Measurements from ENCODE around the gene TEX101. TPM values are rescaled to one million over a fixed set of nuclear protein-coding genes. Genes with fewer than 3 reads are reported as not detected.

TEX101 gene
- total and polyA plus RNA-seq, 4 experiments from 2014 or later: not detected

GRCh38 chr19:43395561-43395960 lies 19.1 kb upstream of the TEX101 start:
- intact Hi-C loops (cut with micrococcal nuclease): no loop called here
- ChIA-PET POLR2A (ENCODE audit: partially characterized antibody) (no interaction called here), CTCF (ENCODE audit: partially characterized antibody) (interaction anchor here (0.9 kb wide), 1 partner anchor 37 kb away, joined by 3 read pairs; no protein-coding TSS in a partner anchor)
- H3K27ac ChIP-seq (ENCODE audit: low read depth, low read length): no peak overlapping the region
- H3K27ac Mint-ChIP-seq: no peak overlapping the region
- no peaks in the 10 kb centered on the region for H3K36me3 ChIP-seq (ENCODE audit: insufficient read depth, low read length)
- H3K4me1 ChIP-seq (ENCODE audit: insufficient read depth, low read length): no peaks in the 10 kb centered on the region
- H3K9me3 ChIP-seq (ENCODE audit: control insufficient read depth in 1 of 2, low read length in 2 of 2): no peaks in the 10 kb centered on the region
- no peaks in the 10 kb centered on the region for H3K4me1 Mint-ChIP-seq
- no peak overlapping the region for H3K4me3 ChIP-seq (ENCODE audit: low read length in 2 of 2)
- peaks cover 0 to 4% (median 0%) of the 10 kb centered on the region in 8 donors for H3K9me3 Mint-ChIP-seq
- DNase-seq: no peak
- H3K27me3 Mint-ChIP-seq: peaks cover 23 to 39% of the 10 kb centered on the region in 2 donors
- H3K36me3 Mint-ChIP-seq: no peaks in the 10 kb centered on the region
- H3K4me3 Mint-ChIP-seq: no peak overlapping the region
- H3K27me3 ChIP-seq (ENCODE audit: insufficient read depth, low read length): no peaks in the 10 kb centered on the region

- H3K4me3 Mint-ChIP-seq: no peak overlapping the region
- H3K27me3 Mint-ChIP-seq: peaks cover 4 to 14% of the 10 kb centered on the region in 2 donors
- no peak overlapping the region for H3K27ac ChIP-seq (ENCODE audit: low read depth, low read length)
- no peak overlapping the region for H3K27ac Mint-ChIP-seq
- no peaks in the 10 kb centered on the region for H3K27me3 ChIP-seq (ENCODE audit: insufficient read depth, low read length)
- DNase-seq: no peak
- peaks cover 0 to 6% (median 0%) of the 10 kb centered on the region in 8 donors for H3K9me3 Mint-ChIP-seq
- no peaks in the 10 kb centered on the region for H3K4me1 ChIP-seq (ENCODE audit: insufficient read depth, low read length)
- intact Hi-C loops (cut with micrococcal nuclease): no loop called here
- H3K4me3 ChIP-seq (ENCODE audit: low read length in 2 of 2): no peak overlapping the region
- no peaks in the 10 kb centered on the region for H3K4me1 Mint-ChIP-seq
- POLR2A ChIA-PET (ENCODE audit: partially characterized antibody): no interaction called here
- no peaks in the 10 kb centered on the region for H3K36me3 Mint-ChIP-seq
- CTCF ChIA-PET (ENCODE audit: partially characterized antibody): interaction anchor here (0.7 kb wide), 1 partner anchor 34 kb away, joined by 3 read pairs; no protein-coding TSS in a partner anchor
- H3K9me3 ChIP-seq (ENCODE audit: control insufficient read depth in 1 of 2, low read length in 2 of 2): no peaks in the 10 kb centered on the region
- no peaks in the 10 kb centered on the region for H3K36me3 ChIP-seq (ENCODE audit: insufficient read depth, low read length)
Observed at GRCh38 chr19:43406297-43406696, 8.4 kb upstream of the TEX101 start.

DNA sequence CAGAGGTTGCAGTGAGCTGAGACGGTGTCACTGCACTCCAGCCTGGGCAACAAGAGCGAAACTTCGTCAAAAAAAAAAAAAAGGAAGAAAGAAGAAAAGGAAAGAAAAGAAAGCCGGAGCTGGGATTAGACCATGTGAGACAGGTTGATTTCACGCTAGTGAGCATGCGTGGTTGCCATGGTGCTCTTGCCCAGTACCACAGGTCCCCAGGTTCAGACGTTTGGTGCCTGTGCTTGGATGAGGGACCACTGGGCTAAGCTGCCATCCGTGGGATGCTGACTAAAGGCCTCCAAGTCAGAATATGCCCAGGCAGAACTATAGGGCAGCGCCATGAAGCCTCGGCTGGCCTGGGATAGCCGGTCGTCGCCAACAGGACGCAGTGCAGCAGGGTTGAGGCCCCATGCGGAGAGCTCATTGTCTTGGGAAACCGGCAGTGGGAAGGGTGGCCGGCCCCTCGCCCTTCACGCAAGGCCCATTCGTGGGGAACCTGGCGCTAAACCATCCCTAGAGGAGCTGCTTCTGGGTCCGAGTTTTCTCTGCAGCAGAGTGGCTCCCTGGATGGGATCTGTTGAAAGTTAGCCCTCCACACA lies 7.2 kb upstream of the TEX101 start:
- Histone ChIP-seq H3K27me3 (ENCODE audit: insufficient read depth, low read length) (no peaks in the 10 kb centered on the region), H3K36me3 (ENCODE audit: insufficient read depth, low read length) (no peaks in the 10 kb centered on the region), H3K4me1 (ENCODE audit: insufficient read depth, low read length) (no peaks in the 10 kb centered on the region), H3K4me3 (ENCODE audit: low read length in 2 of 2) (no peak overlapping the region), H3K27ac (ENCODE audit: low read depth, low read length) (no peak overlapping the region), H3K9me3 (ENCODE audit: control insufficient read depth in 1 of 2, low read length in 2 of 2) (no peaks in the 10 kb centered on the region)
- ChIA-PET CTCF (ENCODE audit: partially characterized antibody) (no interaction called here), POLR2A (ENCODE audit: partially characterized antibody) (no interaction called here)
- intact Hi-C loops (cut with micrococcal nuclease): no loop called here
- Mint-ChIP-seq H3K27ac (no peak overlapping the region), H3K4me1 (no peaks in the 10 kb centered on the region), H3K4me3 (no peak overlapping the region), H3K9me3 (peaks cover 0 to 6% (median 0%) of the 10 kb centered on the region in 8 donors), H3K27me3 (peaks cover 3 to 16% of the 10 kb centered on the region in 2 donors), H3K36me3 (no peaks in the 10 kb centered on the region)
- DNase-seq: no peak

DNA sequence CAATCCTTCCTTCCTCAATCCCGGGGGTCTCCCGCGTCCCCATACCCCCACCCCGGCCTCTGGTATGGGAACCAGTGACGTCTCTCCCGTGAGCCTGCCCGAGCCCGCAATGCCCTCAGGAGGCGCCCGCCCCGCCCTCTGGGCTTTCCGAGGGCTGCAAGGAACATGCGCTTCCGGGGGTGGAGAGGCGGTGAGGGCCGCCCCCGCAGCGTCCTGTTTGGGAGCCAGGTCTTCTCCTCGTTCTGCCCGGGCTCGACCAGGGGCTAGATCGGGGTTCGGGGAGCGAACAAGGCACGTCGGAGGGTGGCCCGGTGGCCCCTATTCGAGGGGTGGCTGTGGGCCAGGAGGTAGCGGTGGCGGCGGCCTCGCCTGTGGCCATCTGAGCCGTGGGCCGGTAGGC lies 6.6 kb upstream of the TEX101 start:
- Mint-ChIP-seq H3K9me3 (peaks cover 0 to 6% (median 0%) of the 10 kb centered on the region in 8 donors), H3K36me3 (no peaks in the 10 kb centered on the region), H3K27me3 (peaks cover 0 to 14% of the 10 kb centered on the region in 2 donors), H3K4me1 (no peaks in the 10 kb centered on the region), H3K4me3 (no peak overlapping the region), H3K27ac (no peak overlapping the region)
- no peaks in the 10 kb centered on the region for H3K9me3 ChIP-seq (ENCODE audit: control insufficient read depth in 1 of 2, low read length in 2 of 2)
- no peak for DNase-seq
- no peaks in the 10 kb centered on the region for H3K4me1 ChIP-seq (ENCODE audit: insufficient read depth, low read length)
- H3K36me3 ChIP-seq (ENCODE audit: insufficient read depth, low read length): no peaks in the 10 kb centered on the region
- CTCF ChIA-PET (ENCODE audit: partially characterized antibody): no interaction called here
- H3K27ac ChIP-seq (ENCODE audit: low read depth, low read length): no peak overlapping the region
- POLR2A ChIA-PET (ENCODE audit: partially characterized antibody): no interaction called here
- no peaks in the 10 kb centered on the region for H3K27me3 ChIP-seq (ENCODE audit: insufficient read depth, low read length)
- intact Hi-C loops (cut with micrococcal nuclease): no loop called here
- H3K4me3 ChIP-seq (ENCODE audit: low read length in 2 of 2): no peak overlapping the region

GRCh38 chr19:43409415-43409814 lies 5.3 kb upstream of the TEX101 start:
- no peak overlapping the region for H3K4me3 Mint-ChIP-seq

GRCh38 chr19:43412441-43412840 lies 2.2 kb upstream of the TEX101 start:
- Mint-ChIP-seq H3K4me1 (no peaks in the 10 kb centered on the region), H3K4me3 (no peak overlapping the region), H3K27me3 (peaks cover 0 to 10% of the 10 kb centered on the region in 2 donors), H3K9me3 (peaks cover 0 to 6% (median 0%) of the 10 kb centered on the region in 8 donors), H3K36me3 (no peaks in the 10 kb centered on the region), H3K27ac (no peak overlapping the region)
- ChIA-PET POLR2A (ENCODE audit: partially characterized antibody) (no interaction called here), CTCF (ENCODE audit: partially characterized antibody) (no interaction called here)
- H3K9me3 ChIP-seq (ENCODE audit: control insufficient read depth in 1 of 2, low read length in 2 of 2): no peaks in the 10 kb centered on the region
- no peaks in the 10 kb centered on the region for H3K27me3 ChIP-seq (ENCODE audit: insufficient read depth, low read length)
- no peak for DNase-seq
- no peaks in the 10 kb centered on the region for H3K36me3 ChIP-seq (ENCODE audit: insufficient read depth, low read length)
- no peaks in the 10 kb centered on the region for H3K4me1 ChIP-seq (ENCODE audit: insufficient read depth, low read length)
- no peak overlapping the region for H3K27ac ChIP-seq (ENCODE audit: low read depth, low read length)
- intact Hi-C loops (cut with micrococcal nuclease): no loop called here
- H3K4me3 ChIP-seq (ENCODE audit: low read length in 2 of 2): no peak overlapping the region

More at GRCh38 chr19:43409415-43409814, 5.3 kb upstream of the TEX101 start:
- no peaks in the 10 kb centered on the region for H3K36me3 ChIP-seq (ENCODE audit: insufficient read depth, low read length)
- Mint-ChIP-seq H3K27me3 (peaks cover 0 to 12% of the 10 kb centered on the region in 2 donors), H3K9me3 (peaks cover 0 to 6% (median 0%) of the 10 kb centered on the region in 8 donors), H3K36me3 (no peaks in the 10 kb centered on the region), H3K27ac (no peak overlapping the region), H3K4me1 (no peaks in the 10 kb centered on the region)
- H3K27ac ChIP-seq (ENCODE audit: low read depth, low read length): no peak overlapping the region
- POLR2A ChIA-PET (ENCODE audit: partially characterized antibody): no interaction called here
- no peaks in the 10 kb centered on the region for H3K9me3 ChIP-seq (ENCODE audit: control insufficient read depth in 1 of 2, low read length in 2 of 2)
- H3K27me3 ChIP-seq (ENCODE audit: insufficient read depth, low read length): no peaks in the 10 kb centered on the region
- no peak for DNase-seq
- CTCF ChIA-PET (ENCODE audit: partially characterized antibody): no interaction called here
- H3K4me1 ChIP-seq (ENCODE audit: insufficient read depth, low read length): no peaks in the 10 kb centered on the region
- intact Hi-C loops (cut with micrococcal nuclease): no loop called here
- H3K4me3 ChIP-seq (ENCODE audit: low read length in 2 of 2): no peak overlapping the region

GRCh38 chr19:43416951-43417623 lies 2.4 kb downstream of the TEX101 start:
- no peaks in the 10 kb centered on the region for H3K9me3 Mint-ChIP-seq
- intact Hi-C loops (cut with micrococcal nuclease): no loop called here
- H3K36me3 ChIP-seq (ENCODE audit: insufficient read depth, low read length): no peaks in the 10 kb centered on the region
- H3K27ac Mint-ChIP-seq: peak overlapping the region in 2 of 7 donors; percentile 12 to 30
- DNase-seq: no peak
- H3K4me3 Mint-ChIP-seq: no peak overlapping the region
- H3K36me3 Mint-ChIP-seq: no peaks in the 10 kb centered on the region
- no peaks in the 10 kb centered on the region for H3K4me1 Mint-ChIP-seq
- H3K27ac ChIP-seq (ENCODE audit: low read depth, low read length): no peak overlapping the region
- peaks cover 2 to 3% of the 10 kb centered on the region in 2 donors for H3K27me3 Mint-ChIP-seq
- POLR2A ChIA-PET (ENCODE audit: partially characterized antibody): interaction anchor here (0.5 to 0.9 kb wide), 2 partner anchors 40 to 108 kb away, joined by 4 read pairs; no protein-coding TSS in a partner anchor
- no peaks in the 10 kb centered on the region for H3K9me3 ChIP-seq (ENCODE audit: control insufficient read depth in 1 of 2, low read length in 2 of 2)
- no peak overlapping the region for H3K4me3 ChIP-seq (ENCODE audit: low read length in 2 of 2)
- no peaks in the 10 kb centered on the region for H3K4me1 ChIP-seq (ENCODE audit: insufficient read depth, low read length)
- CTCF ChIA-PET (ENCODE audit: partially characterized antibody): interaction anchor here (0.8 to 2.1 kb wide), 4 partner anchors 9 to 30 kb away, joined by 3 to 9 read pairs (median 4); no protein-coding TSS in a partner anchor
- H3K27me3 ChIP-seq (ENCODE audit: insufficient read depth, low read length): no peaks in the 10 kb centered on the region
